HG03159 (cell line): ENCODE data around the gene SLC46A3.
"Not testable (repeated sequence)": the region's sequence is repeated elsewhere in the genome, so short reads cannot be mapped to it uniquely, and the experiment has no call there.

Experiments
- ATAC-seq: cut with Tn5 transposase; IDR thresholded peaks from one replicate; pipeline ENCODE4 v1.9.1; 2021; ENCODE audit warnings: mild to moderate bottlenecking, moderate library complexity; ENCODE audit not compliant: unreplicated experiment

Gene SLC46A3

GRCh38 chr13:28734906-28735305, 16.1 kb upstream of the SLC46A3 start:
- no peak for ATAC-seq

DNA sequence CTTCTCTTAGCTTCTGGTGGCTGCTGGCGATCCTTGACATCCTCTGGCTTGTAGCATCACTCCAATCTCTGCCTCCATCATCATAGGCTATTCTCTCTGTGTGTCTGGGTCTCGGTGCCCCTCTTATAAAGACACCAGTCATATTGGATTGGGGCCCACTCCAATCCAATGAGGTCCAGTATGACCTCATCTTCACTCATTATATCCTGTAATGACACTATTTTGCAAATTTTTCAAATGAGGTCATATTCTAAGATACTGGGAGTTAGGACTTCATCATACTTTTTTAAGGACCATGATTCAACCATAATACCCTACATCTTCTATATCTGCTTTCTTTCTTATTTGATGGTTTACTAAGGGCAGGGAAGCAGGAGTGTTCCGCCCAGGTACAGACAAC, 12.0 kb upstream of the SLC46A3 start:
- no peak for ATAC-seq

- no peak for ATAC-seq
These were observed 10.8 kb upstream of the SLC46A3 start for GRCh38 chr13:28729541-28729940.

DNA sequence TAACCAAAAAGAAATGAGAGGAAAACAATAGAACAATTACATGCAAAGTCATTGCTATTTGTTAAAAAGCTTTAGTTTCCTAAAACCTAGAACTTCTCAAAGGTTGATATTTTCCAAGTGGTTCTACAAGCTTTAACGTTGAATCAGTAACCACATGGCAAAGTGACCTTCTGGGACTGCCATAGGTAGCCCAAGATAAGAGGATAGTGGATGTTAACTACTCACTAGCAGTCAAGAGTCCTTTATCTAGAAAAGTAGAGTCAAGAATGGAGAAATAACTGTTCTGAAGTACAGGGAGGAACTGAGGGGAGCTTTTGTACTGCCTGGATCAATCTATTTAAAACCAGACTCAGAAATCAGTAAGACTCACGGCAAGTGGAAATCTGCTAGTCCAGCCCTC, 9.9 kb upstream of the SLC46A3 start:
- no peak for ATAC-seq

GRCh38 chr13:28725046-28725610, 6.4 kb upstream of the SLC46A3 start:
- ATAC-seq: no peak

DNA sequence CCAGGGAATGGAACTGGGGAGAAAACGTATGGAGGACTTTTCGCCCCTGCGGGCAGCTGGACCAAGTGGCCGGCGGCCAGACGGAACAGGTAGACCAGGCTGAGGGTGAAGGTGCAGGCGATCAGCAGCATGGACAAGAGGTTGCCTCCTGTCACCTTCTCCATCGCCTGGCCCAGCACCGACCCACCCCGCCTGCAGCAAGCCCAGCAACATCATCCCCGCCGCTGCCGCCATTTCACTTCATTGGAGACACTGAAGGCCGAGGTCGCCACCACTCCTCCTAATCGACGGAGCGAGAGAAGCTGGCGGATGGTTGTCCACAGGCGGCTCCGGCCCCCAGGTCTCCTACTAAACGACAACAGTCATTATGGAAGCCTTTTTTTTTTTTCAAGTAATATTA, 5.0 kb upstream of the SLC46A3 start:
- no peak for ATAC-seq

GRCh38 chr13:28719227-28720055, 671 bp upstream of the SLC46A3 start:
- ATAC-seq: no peak

DNA sequence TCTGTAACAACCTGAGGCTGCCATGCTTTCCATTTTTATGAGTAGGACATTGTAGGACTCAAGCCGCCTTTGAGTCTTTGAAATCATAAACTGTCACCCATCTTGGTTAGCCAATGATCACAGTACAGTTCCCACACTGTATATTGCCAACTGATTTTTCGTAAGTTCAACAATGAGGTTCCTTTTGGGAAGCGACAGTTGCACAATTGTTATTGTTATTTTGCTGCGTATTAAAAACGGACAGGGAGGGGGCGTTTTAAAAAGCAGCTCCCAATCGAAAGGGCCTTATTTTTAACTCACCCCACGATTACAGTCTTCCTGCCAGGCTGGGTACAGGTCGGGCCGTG, 601 bp downstream of the SLC46A3 start:
- ATAC-seq: no peak

DNA sequence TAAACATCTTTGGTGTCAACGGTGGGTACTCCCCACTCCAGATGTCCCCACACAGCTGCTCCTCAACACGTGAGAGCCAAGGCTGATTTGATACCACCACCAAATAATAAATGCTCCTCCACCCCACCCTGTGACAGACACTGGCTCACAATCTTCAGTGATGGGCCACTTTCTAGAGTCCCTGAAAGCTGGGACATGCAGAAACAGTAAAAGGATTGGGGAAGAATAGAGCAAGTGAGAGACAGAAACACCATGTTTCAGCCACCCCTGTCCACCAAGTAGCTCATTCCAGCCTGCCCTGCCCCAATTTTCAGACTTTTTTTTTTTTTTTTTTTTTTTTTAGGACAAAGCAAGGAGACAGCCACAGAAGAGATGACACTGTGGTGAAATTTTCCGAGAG, 1.6 kb downstream of the SLC46A3 start:
- no peak for ATAC-seq

- no peak for ATAC-seq
These were observed 2.3 kb downstream of the SLC46A3 start for GRCh38 chr13:28716511-28716910.

DNA sequence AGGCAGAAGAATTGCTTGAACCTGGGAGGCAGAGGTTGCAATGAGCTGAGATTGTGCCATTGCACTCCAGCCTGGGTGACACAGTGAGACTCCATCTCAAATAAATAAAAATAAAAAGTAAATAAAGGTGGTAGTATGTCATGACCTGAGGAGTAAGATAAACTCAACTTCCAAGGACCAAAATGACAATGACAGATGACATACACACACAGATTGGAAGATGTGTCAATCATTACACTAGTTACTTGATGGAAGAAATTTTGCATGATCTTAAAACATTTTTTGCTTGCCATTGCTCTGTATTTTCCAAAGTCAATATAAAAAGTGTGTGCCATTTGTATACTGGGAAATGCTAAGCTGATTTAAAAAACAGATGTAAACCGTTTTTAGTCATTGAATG, 4.1 kb downstream of the SLC46A3 start:
- ATAC-seq: no peak

DNA sequence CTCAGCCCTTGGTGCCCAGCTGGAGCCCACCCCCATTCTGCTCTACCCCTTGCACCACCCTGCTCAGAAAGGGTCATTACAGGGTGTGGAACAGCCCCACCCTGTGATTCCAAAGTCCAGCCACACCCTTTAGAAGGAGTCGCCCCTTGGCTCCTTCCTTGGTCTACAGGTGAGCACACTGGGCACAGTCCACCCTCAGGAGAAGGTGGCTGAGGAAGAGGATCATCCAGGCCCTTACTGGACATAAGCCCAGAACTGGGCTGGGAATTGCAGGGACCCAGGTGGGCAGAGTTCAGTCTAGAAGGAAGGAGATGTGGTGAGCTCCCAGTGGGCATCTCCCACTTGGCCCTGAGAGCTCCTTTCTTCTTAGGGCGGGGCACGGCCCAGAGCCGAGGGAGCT, 8.6 kb downstream of the SLC46A3 start:
- no peak for ATAC-seq

DNA sequence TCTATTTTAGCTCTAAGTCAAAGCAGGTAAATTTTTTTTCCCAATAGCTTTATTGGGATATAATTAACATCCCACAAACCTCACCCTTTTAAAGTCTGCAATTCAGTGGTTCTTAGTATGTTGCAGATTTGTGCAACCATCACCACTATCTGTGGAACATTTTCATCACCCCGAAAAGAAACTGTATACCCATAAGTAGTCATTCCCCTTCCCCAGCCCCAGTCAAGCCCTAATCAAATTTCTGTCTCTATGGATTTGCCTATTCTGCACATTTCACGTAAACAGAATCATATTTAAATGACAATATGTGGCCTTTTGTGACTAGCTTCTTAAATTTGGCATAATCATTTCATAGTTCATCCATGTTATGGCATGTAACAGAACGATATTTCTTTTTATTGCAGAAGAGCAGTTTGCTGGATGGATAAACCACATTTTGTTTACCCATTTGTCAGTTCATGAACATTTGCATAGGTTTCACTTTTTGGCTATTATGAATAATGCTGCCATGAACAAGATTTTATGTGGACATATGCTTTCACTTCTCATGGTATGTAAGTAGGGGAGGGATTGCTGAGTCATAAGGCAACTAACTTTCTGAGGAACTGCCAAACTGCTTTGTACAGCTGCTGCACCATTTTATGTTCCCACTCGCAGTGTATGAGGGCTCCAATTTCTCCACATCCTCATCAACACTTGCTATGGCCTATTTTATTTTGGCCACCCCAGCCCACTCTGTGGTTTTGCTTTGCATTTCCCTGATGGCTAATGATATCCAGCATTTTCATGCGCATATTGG, 10.9 kb downstream of the SLC46A3 start:
- peak; percentile 99 for ATAC-seq

DNA sequence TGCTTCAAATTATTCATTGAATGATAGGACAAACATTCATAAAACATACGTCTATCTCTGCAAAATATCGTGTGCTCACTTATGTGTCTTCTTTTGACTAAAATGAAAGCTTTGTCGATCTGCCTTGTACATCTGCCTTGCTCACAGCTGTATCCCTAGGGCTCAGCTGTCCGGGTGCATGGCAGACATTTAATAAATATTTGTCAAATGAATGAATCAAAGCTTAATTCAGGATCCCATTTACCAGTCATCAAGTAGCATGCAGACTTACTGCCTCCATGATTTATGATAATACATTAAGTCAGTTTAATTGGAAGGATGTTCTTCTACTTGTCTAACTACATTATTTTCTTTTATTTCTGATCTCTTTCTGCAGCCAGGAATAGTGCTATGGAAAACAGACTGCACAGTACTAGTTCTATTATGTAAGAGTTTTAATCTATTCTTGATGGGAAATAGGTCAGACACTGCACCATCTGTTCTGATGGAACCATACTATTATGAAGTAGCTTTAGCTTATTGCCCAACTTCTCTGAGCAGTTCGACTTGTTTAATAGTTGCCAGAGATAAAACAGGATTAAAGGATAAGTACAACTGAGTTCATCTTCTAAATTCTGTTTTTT, 13.2 kb downstream of the SLC46A3 start:
- ATAC-seq: no peak

GRCh38 chr13:28704919-28705318, 13.9 kb downstream of the SLC46A3 start:
- ATAC-seq: no peak

DNA sequence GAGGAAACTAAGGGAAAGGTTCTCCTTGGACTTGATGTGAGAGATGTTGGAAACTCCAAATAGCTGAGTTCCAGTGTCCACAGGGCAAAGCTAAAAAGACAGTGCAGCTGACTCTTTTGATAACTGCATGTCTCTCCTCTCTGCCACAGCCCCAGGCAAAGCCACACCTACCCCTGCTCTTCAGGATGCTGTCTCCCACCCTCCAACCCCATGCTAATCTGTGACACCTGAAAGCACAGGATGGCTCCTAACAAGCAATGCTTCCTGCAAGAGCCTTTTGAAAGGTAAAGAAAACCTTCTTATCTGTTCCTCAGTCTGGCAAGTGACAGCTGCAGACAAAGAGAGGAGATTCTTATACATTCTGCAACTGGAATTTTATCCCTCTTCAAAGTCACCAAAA, 14.5 kb downstream of the SLC46A3 start:
- no peak for ATAC-seq

DNA sequence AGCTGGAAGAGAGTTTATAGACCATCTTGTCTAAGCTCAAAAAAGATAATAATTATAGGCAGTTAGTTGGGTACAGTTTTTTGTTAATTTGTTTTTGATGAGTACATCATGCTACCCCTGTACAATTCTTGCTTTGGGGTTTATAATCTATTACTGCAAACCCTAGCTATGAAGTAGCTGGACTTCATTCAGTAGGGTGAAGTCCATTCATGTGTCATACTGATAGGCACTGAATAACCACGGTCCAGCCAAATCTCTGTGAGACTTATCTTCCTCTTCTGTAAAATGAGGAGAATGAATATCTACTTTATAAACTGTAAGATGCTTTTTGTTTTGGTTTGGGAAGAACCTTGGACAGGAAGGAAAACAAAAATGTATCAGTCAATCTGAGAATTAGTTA, 19.5 kb downstream of the SLC46A3 start:
- no peak for ATAC-seq

GRCh38 chr13:28697441-28697840, 21.3 kb downstream of the SLC46A3 start:
- no peak for ATAC-seq

DNA sequence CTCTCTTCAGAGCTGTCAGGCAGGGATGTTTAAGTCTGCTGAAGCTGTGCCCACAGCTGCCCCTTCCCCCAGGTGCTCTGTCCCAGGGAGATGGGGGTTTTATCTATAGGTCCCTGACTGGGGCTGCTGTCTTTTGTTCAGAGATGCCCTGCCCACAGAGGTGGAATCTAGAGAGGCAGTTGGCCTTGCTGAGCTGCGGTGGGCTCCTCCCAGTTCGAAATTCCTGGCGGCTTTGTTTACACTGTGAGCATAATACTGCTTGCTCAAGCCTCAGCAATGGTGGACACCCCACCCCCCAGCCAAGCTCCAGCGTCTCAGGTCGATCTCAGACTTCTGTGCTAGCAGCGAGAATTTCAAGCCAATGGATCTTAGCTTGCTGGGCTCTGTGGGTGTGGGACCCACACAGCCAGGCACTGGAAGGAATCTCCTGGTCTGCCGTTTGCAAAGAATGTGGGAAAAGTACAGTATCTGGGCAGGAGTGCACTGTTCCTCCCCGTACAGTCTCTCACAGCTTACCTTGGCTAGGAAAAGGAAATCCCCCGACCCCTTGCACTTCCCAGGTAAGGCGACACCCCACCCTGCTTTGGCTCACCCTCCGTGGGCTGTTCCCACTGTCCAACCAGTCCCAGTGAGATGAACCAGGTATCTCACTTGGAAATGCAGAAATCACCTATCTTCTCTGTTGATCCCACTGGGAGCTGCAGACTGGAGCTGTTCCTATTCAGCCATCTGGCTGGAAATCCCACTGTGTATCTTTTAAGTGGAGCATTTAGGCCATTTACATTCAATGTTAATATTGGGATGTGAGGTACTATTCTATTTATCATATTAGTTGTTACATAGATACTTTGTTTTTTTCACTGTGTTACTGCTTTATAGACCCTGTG, 24.9 kb downstream of the SLC46A3 start:
- not testable (repeated sequence) for ATAC-seq

DNA sequence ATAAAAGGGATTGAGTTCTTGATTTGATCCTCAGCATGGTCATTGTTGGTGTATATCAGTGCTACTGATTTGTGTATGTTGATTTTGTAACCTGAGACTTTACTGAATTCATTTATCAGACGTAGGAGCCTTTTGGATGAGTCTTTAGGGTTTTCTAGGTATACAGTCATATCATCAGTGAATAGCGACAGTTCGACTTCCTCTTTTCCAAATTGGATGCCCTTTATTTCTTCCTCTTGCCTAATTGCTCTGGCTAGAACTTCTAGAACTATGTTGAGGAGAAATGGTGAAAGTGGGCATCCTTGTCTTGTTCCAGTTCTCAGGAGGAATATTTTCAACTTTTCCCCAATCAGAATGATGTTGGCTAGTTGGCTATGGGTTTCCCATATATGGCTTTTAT, 32.9 kb downstream of the SLC46A3 start:
- no peak for ATAC-seq

GRCh38 chr13:28685114-28685513, 33.7 kb downstream of the SLC46A3 start:
- no peak for ATAC-seq
